NCI-H345 treated with DMSO at 0.1 percent for 48 hours (cell line): ENCODE results near the gene CSNK1D.

Experiments used
- DNase-seq: peaks from one replicate; lab custom pipeline; 2025; ENCODE audit not compliant: unreplicated experiment; lab: John Stamatoyannopoulos, UW

Gene CSNK1D

GRCh38 chr17:82252511-82253178 is 20.9 kb downstream of the CSNK1D start:
- no peak for DNase-seq

GRCh38 chr17:82250868-82251500 is 22.5 kb downstream of the CSNK1D start:
- no peak for DNase-seq

GRCh38 chr17:82249896-82250581 is 23.5 kb downstream of the CSNK1D start:
- DNase-seq, result no peak

- DNase-seq, result no peak
These were observed 24.5 kb downstream of the CSNK1D start for GRCh38 chr17:82248815-82249674.

GRCh38 chr17:82247856-82248671 is 25.4 kb downstream of the CSNK1D start:
- DNase-seq, result no peak

- DNase-seq, result no peak
These were observed 26.2 kb downstream of the CSNK1D start for GRCh38 chr17:82247182-82247823.

GRCh38 chr17:82246365-82247181 is 26.9 kb downstream of the CSNK1D start:
- no peak for DNase-seq

GRCh38 chr17:82246040-82246364 is 27.5 kb downstream of the CSNK1D start:
- DNase-seq, result no peak

GRCh38 chr17:82245134-82246039 is 28.1 kb downstream of the CSNK1D start:
- no peak for DNase-seq

- no peak for DNase-seq
These were observed 28.9 kb downstream of the CSNK1D start for GRCh38 chr17:82244413-82245133.

GRCh38 chr17:82243648-82244412 is 29.7 kb downstream of the CSNK1D start:
- no peak for DNase-seq

GRCh38 chr17:82242977-82243647 is 30.4 kb downstream of the CSNK1D start:
- DNase-seq, result no peak

- no peak for DNase-seq
These were observed 30.9 kb downstream of the CSNK1D start for GRCh38 chr17:82242698-82242976.

GRCh38 chr17:82241926-82242697 is 31.4 kb downstream of the CSNK1D start:
- DNase-seq, result no peak

GRCh38 chr17:82241183-82241925 is 32.1 kb downstream of the CSNK1D start:
- no peak for DNase-seq
